HepG2 (cell line): ENCODE results near the gene MAN2B2. TPM values are rescaled to one million over a fixed set of nuclear protein-coding genes. Genes with fewer than 3 reads are reported as not detected.

Source experiments
- BORCS8-MEF2B ChIP-seq: sonication (generic); formaldehyde crosslinking; IDR thresholded peaks from 2 replicates; pipeline ENCODE4 v1.8.0; 2022; ENCODE audit warnings: mild to moderate bottlenecking, missing genetic modification reagents
- GPBP1L1 ChIP-seq: sonication (generic); formaldehyde crosslinking; IDR thresholded peaks from 2 replicates; pipeline ENCODE4 v1.5.0; 2020; ENCODE audit warnings: mild to moderate bottlenecking, missing genetic modification reagents
- KDM5A ChIP-seq: fragments of 200-600 bp; sonication (generic); IDR thresholded peaks from 2 replicates; pipeline ENCODE4 v1.7.0; 2018; ENCODE audit warnings: antibody characterized with exemption, mild to moderate bottlenecking, low read length, borderline replicate concordance
- PCBP2 ChIP-seq: fragments of 200-400 bp; formaldehyde crosslinking; optimal IDR thresholded peaks from 2 replicates; pipeline ENCODE3; 2018; ENCODE audit warnings: low read length, low read depth; ENCODE audit not compliant: poor library complexity, severe bottlenecking
- PTBP1 ChIP-seq: fragments of 200-400 bp; formaldehyde crosslinking; IDR thresholded peaks from 2 replicates; pipeline ENCODE4 v1.6.1; 2018; ENCODE audit warnings: low read length, low read depth; ENCODE audit not compliant: poor library complexity, severe bottlenecking
- RAD21 ChIP-seq: fragments of 450-650 bp; formaldehyde crosslinking; IDR thresholded peaks from 2 replicates; pipeline ENCODE4 v1.5.0; 2020; ENCODE audit warnings: mild to moderate bottlenecking
- RCOR2 ChIP-seq: IDR thresholded peaks from 2 replicates; pipeline ENCODE4 v1.6.1; 2016; ENCODE audit warnings: missing biosample characterization, missing genetic modification reagents
- RFX5 ChIP-seq: IDR thresholded peaks from 2 replicates; pipeline ENCODE4 v1.6.1; 2011; ENCODE audit warnings: low read depth, low read length, improper control_type of control experiment
- SOX5 ChIP-seq: IDR thresholded peaks from 2 replicates; pipeline ENCODE4 v1.6.1; 2016; ENCODE audit warnings: borderline replicate concordance
- SRY ChIP-seq: sonication (generic); formaldehyde crosslinking; IDR thresholded peaks from 2 replicates; pipeline ENCODE4 v1.8.0; 2022; ENCODE audit warnings: mild to moderate bottlenecking, missing genetic modification reagents
- TBP ChIP-seq: sonication (generic); formaldehyde crosslinking; IDR thresholded peaks from 2 replicates; pipeline ENCODE4 v1.5.0; 2020; ENCODE audit warnings: missing genetic modification reagents
- ZBTB43 ChIP-seq: sonication (generic); formaldehyde crosslinking; conservative IDR thresholded peaks from 2 replicates; pipeline ENCODE4 v1.4.0; 2020; ENCODE audit warnings: missing genetic modification reagents
- ZBTB49 ChIP-seq: sonication (generic); formaldehyde crosslinking; IDR thresholded peaks from 2 replicates; pipeline ENCODE4 v1.4.0; 2020; ENCODE audit warnings: missing genetic modification reagents, borderline replicate concordance
- ZFP37 ChIP-seq: sonication (generic); formaldehyde crosslinking; IDR thresholded peaks from 2 replicates; pipeline ENCODE4 v1.4.0; 2020; ENCODE audit warnings: missing genetic modification reagents, borderline replicate concordance
- ZKSCAN5 ChIP-seq: sonication (generic); formaldehyde crosslinking; IDR thresholded peaks from 2 replicates; pipeline ENCODE4 v1.5.1; 2020; ENCODE audit warnings: mild to moderate bottlenecking, missing genetic modification reagents
- ZKSCAN8 ChIP-seq: IDR thresholded peaks from 2 replicates; pipeline ENCODE4 v1.6.1; 2016; ENCODE audit warnings: borderline replicate concordance, missing genetic modification reagents, missing compliant biosample characterization
- ZNF414 ChIP-seq: sonication (generic); formaldehyde crosslinking; IDR thresholded peaks from 2 replicates; pipeline ENCODE4 v1.5.0; 2020; ENCODE audit warnings: missing genetic modification reagents
- ZNF567 ChIP-seq: sonication (generic); formaldehyde crosslinking; IDR thresholded peaks from 2 replicates; pipeline ENCODE4 v1.8.1; 2023; ENCODE audit warnings: mild to moderate bottlenecking, missing genetic modification reagents, borderline replicate concordance
- ZNF781 ChIP-seq: sonication (generic); formaldehyde crosslinking; IDR thresholded peaks from 2 replicates; pipeline ENCODE4 v1.5.1; 2020; ENCODE audit warnings: borderline replicate concordance, mild to moderate bottlenecking, missing genetic modification reagents; ENCODE audit errors: not compliant biosample characterization
- ZSCAN21 ChIP-seq: sonication (generic); formaldehyde crosslinking; IDR thresholded peaks from 2 replicates; pipeline ENCODE4 v1.8.0; 2022; ENCODE audit warnings: mild to moderate bottlenecking, missing genetic modification reagents, moderate library complexity, borderline replicate concordance
- polyA plus RNA-seq, 8 experiments: library from polyadenylated mRNA; depleted of rRNA in 3 of 8; stranded (reverse) in 7 of 8; unstranded in 1 of 8; fragments of >200 nt; fragmentation: Illumina TruSeq in 4 of 8; extraction: Trizol in 4 of 8; gene quantifications; 2 replicates each; pipeline versions ENCODE4 v1.2.1 to v1.2.3, GENCODE V29; 2011 to 2016; ENCODE audit warnings: low read depth in 4 of 8, missing spikeins in 1 of 8, mixed read lengths in 1 of 8; ENCODE audit not compliant: insufficient read depth in 1 of 8
- total RNA-seq, 5 experiments: library from RNA; depleted of rRNA; stranded (reverse); fragments of >200 nt; fragmentation: Illumina TruSeq; extraction: Trizol; gene quantifications; 2 replicates each; pipeline ENCODE4 v1.2.3, GENCODE V29; 2016; ENCODE audit warnings: low read depth in 1 of 5

MAN2B2 gene
- total and polyA plus RNA-seq, 2 of the 13 experiments (the other 11 are each of a cell fraction or from before 2014, with no cell fraction given): 4.8 to 5.4 TPM

- no peak for TF ChIP-seq BORCS8-MEF2B (CRISPR knock-in tag)
- TF ChIP-seq ZKSCAN8 (CRISPR knock-in tag): no peak
- no peak for TF ChIP-seq ZNF414 (CRISPR knock-in tag)
- TF ChIP-seq PTBP1: no peak
- no peak for TF ChIP-seq SRY (CRISPR knock-in tag)
- no peak for TF ChIP-seq ZNF567 (CRISPR knock-in tag)
- TF ChIP-seq ZFP37 (CRISPR knock-in tag): no peak
- no peak for TF ChIP-seq ZKSCAN5
- no peak for TF ChIP-seq RCOR2 (CRISPR knock-in tag)
- no peak for TF ChIP-seq PCBP2
- no peak for TF ChIP-seq KDM5A
- TF ChIP-seq ZNF781: no peak
- TF ChIP-seq RAD21 (CRISPR knock-in tag): peak; percentile 22; the same call in 1 of the 2 replicates
- no peak for TF ChIP-seq ZBTB49 (CRISPR knock-in tag)
- no peak for TF ChIP-seq GPBP1L1
- no peak for TF ChIP-seq SOX5 (CRISPR knock-in tag)
- TF ChIP-seq ZBTB43 (CRISPR knock-in tag): no peak
- no peak for TF ChIP-seq RFX5
- peak; percentile 51; the same call in 1 of the 2 replicates for TF ChIP-seq ZSCAN21 (CRISPR knock-in tag)
- TF ChIP-seq TBP: no peak; the same call in 1 of the 2 replicates
These were observed at the start of gene MAN2B2 (continued) for GRCh38 chr4:6574747-6575502.
